Stimulated activated CD4-positive, alpha-beta T cell treated with anti-CD3 and anti-CD28 coated beads, Interleukin-2, amount 100 ng/mL, for 24 hours (primary cell): Measurements from ENCODE around the gene SCN1A.
"Not testable (repeated sequence)": the region's sequence is repeated elsewhere in the genome, so short reads cannot be mapped to it uniquely, and the experiment has no call there.

Experiments
- DNase-seq, 2 donors: peaks; one replicate each; pipeline ENCODE4 v3.0.0-alpha.2; 2020

SCN1A gene

DNA sequence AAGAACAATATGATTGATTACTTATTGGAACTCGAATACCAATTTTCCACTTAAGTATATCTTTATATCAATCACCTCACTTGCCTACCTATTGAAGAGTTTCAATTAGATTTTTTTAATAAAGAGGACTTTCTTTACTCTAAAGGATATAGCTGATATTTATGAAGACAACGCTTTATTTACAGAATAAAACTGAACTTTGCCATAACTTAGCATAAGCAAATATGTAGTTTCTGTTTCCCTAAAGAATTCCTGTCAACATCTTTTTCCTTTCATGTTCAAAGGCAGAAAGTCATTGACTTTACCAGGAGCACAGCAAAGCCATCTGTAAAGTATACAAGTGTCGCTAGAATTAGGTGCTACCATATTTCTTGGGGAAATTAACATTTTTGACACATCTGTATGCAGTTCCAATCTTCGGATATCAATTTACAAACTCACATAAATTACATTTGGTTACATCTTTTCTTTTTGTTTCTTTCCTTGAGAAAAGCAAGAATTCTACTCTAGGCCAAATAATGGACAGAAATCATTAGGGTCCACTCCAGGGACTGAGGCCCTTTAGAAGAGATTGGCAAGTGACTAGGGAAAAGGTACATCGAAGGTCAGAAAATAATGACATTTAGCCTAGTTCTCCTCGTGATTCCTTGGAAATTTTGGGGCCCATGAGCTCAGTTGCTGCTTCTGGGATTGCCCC lies 7.5 kb upstream of the SCN1A start:
- DNase-seq: no peak

DNA sequence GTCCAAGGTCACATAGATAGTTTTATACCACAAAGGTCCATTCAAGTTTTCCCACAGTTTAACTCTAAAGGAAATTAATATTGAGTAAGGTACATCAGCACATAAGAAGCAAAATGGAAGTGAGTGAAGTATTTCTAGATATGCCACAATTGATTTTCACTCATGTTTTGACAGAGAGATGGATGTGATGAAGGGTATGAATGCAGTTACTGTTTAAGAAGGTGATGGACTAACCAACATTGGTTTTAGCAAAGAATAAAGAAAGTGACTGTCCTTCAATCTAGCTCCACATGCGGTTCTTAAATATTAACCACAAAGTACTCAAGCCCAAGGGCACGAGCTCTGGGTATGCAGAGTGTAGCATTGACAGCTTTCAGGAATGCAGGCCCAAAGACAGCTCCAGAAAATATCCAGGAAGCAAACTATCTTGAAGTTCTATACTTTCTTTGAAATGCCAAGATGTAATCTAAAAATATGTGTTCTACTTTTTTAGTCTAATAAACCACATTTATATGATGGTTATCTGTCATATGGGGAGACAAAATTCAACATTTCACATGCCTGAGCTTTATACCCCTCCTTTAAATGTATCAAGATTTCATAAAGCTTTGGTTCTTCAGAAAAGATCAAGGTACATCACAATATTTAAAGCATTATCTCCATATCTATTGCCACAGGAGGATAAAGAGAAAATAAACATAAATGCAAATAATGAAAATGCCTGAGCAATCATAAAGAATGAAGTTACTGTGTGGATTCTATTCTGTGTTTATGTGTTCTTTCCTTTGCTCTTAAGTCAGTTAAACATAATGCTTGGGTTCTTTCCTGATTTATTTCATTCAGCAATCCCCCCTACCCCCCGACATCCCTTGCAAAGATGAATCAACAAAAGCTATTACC lies 6.7 kb upstream of the SCN1A start:
- DNase-seq: no peak

DNA sequence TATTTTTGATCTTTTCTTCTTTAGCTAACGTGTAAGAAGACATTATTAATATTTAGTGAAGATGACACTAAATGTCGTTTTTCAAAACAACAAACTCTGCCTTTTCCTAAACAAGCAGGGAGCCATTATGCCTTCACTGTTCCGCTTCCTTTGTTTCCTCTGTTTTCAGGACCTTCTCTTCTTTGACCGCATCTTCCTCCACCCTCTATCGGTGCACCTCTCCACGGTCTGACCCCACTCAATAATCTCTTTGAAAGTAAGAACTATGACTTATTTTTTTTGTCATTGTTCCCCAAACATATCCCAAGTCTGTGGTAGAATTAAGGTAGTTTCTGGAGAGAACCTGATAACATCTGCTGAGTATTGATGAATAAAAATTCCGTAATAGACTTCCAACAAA lies 5.8 kb upstream of the SCN1A start:
- no peak for DNase-seq

DNA sequence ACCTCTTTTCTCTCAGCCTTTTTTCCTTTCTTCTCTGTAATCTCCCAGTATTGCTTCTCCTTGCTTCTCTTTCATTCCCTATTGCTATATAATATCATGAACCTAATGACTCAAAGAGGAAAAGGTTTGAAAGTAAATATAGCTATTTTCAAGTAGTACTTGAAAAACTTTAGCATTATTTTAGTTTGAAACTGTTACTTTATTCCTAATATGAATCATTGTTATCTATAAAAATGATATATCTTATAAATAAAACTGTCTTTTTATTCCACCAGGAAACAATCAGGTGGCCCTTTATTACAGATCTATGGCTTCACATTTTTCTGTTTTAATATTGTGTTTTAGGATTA lies 311 bp upstream of the SCN1A start:
- no peak for DNase-seq

DNA sequence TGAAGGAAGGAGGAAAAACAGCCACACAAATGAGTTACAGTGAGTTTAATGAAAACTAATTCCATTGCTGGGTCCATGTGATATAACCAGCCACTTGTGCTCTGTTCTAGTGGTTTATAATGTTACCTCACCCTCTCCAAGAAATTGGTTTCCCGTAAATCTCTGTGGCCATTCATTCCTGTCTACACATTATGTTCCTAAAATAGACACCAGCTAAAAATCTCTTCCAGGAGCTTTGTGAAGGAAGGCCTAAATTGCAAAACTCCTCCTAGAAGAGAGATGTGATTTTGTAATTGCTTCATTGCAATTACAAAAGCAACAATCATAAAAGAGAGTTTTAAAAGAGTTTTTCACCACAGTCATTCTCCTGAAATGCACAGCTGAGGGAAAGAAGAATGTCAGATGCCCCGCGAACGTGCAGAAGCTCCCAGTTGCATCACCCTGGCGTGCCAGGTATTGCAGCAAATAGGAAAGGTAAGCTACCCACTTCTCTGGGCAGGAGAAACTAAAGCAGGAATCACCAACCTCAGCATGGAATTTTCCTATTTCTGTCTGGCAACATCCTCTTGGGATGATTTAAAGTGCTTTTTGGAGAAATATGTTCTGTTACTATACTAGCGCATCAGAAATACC lies 1.7 kb downstream of the SCN1A start:
- no peak for DNase-seq

DNA sequence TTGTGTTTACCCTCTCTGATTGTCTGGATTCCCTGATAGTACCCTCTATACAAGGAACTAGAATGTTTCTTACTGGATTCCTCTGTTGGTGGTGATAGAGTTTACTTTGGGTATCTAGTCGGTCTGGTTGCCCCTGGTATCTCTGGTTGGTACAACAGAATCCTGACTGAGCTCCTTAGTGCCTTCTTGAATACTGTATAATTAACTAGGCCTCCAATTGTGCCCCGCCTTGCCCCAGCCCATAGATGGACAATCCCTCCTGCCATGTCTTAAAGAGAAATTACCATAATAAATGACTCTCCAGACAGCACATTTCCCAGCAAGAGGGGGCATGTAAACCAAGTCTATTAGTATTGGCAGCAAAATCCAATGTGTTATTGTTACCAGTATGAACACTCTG lies 2.3 kb downstream of the SCN1A start:
- no peak for DNase-seq

DNA sequence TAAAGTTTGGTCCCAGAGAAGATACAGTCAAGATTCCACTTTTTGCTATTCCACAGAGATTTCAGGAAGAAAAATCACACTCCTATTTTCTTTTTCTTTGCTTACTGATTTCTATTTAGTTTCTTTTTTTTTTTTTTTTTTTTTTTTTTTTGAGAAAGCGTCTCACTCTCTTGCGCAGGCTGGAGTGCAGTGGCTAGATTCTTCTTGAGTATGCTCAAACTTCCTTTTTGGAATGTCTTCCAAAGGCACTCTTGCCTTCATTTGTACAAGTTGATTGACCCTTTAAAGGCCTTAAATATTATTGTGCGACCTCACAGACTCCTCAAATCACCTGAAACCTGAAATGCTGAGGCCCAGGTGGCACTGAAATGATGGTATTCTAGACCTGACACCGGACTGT lies 9.6 kb downstream of the SCN1A start:
- DNase-seq: no peak

DNA sequence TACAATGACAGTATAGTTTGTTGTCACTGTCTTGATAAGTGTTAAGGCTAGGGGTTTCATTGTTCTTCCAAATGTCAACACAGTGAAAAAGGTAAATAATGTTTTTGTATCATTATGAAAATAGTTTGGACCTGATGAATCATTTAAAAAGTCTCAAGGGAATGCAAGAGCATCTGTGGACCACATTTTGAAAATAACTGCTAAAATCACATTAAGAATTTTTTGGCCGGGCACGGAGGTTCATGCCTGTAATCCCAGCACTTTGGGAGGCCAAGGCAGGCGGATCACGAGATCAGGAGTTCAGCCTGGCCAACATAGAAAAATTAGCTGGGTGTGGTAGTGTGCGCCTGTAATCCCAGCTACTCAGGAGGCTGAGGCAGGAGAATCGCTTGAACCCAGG lies 10.3 kb downstream of the SCN1A start:
- DNase-seq: no peak

DNA sequence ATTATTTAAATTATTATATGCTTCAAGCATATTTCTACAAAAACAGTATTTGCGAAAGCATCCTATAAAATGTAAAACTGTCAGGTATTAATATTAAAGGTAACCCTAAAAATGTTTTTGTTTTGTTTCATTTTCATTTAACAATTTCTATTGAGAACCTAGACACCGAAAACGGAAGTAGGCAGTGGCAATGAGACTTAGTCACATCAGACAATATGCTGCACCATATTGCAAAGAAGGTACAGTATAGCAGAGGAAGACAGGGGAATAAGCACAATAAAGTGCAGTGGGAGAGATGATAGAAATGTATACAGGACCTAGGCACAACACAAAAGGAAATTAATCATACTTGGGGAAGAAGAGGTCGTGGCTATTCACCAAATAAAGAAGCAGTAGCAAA lies 12.2 kb downstream of the SCN1A start:
- DNase-seq: no peak

DNA sequence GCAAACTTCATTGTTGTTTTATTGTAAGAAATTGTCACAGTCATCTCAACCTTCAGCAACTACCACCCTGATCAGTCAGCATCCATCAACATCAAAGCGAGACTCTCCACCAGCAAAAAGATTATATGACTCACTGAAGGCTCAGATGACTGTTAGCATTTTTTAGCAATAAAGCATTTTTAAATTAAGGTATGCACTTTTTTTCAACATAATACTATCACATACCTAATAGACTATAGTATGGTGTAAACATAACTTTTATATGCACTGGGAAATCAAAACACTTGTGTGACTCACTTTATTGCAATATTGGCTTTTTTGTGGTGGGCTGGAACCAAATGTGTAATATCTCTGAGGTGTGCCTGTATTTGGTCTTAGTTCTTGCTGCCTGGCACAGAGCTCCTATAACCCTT lies 15.6 kb downstream of the SCN1A start:
- DNase-seq: no peak

DNA sequence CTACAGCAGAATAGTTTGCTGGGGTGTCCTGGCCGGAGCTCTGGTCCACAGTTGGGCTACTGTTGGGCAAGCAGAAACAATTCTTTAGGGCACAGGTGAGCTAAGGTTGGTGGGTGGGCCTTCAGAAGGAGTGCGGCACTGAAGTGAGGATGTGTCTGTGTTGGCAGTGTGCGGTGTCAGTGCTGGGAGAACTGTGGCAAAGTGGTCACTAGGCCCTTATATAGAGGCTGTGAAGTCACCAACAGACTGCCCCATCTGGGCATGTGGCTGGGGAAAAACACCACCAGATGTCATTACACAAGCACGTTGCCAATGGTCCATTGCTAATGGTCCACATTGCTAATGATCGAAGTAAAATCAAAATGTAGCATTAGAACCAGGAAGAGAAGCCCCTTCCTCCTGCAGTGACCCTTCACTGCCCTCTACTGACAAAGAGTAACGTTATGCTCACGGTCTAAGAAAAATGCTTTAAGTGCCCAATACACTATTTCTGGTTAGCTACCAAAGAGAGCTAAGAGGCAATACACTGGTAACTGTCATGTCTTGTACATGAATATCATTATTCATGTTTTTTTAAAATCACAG lies 21.3 kb downstream of the SCN1A start:
- no peak for DNase-seq

DNA sequence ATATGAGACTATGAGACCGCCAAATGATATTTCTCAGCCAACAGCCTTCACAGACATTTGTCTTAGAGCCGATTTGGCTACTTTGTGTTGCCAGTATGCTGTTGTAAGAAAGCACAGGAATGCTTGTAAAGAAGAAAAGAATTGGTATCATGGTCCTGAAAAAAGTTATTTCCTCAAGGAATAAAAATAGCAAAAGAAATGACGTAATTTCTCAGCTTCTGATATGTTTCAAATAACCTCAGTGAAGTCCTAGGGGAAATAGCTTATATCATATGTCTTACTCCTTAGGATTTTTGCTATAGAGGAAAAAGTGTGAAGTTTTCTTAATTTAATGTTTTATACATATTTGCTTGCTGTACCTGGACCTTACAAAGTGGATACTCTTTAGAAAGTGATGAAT lies 23.0 kb downstream of the SCN1A start:
- no peak for DNase-seq

DNA sequence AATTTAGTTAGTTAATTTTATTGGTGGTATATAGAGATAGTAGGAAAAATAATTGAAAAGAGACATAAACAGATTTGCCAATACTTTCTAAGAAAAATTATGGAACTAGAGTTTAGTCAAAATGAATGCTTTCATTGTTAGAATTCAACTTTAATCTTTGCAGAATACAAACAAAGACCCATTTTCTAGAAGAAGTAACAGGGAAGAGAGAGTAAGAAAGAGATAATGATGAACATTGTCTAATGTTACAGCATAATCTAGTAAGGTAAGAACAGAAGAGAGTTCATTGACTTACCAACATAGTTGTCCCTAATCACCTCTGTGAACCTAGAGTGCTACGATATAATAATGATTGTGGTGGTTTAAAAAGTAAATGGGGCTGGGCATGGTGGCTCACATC lies 23.7 kb downstream of the SCN1A start:
- no peak for DNase-seq

DNA sequence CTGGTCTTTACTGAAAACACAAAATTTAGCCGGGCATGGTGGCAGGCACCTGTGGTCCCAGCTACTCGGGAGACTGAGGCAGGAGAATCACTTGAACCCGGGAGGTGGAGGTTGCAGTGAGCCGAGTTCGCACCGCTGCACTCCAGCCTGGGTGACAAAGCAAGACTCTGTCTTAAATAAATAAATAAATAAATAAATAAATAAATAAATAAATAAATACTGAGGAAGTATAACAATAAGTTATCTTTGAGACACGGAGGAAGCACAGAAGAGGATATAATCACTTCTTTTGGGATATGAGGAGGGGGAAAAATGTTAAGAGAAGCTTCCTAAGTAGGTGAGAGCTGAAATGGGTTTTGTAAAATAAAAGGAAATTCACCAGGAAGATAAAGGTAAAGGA lies 24.5 kb downstream of the SCN1A start:
- DNase-seq: not testable (repeated sequence)

DNA sequence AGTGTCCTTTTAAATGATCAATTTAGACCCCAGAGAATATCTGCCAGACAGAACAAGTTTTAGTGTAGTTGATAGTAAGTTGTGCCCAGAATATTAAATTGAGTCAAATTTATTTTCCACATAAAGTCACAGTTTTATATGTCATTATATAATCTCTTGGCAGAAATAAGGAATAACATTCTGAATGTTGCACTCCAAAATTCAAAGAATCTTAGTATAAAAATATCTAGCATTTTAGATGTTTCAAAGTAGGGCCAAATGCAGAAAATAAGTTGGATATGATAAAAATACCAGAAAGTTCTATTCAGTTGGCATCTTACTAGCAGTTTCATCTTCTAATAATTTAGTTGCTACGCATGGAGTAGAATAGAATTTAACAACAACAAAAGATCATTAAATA lies 33.5 kb downstream of the SCN1A start:
- no peak for DNase-seq

DNA sequence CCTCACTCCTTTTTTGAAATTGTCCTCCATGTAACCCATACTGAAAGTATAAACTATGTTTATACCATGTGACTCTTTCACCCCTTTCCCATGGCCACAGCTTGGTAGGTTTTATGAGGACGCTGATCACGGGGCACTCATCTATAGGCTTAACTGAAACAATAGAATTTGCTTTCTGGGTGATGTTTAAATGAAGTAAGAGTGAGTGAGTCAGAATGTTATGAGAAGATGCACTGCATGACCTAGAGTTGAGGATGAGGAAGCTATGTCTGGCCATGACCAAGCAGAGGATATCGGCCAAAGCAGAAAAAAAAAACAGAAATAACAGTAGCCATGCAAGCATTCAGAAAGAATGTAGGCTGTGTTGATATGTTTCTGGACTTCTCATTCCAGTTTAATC lies 34.9 kb downstream of the SCN1A start:
- DNase-seq: no peak

DNA sequence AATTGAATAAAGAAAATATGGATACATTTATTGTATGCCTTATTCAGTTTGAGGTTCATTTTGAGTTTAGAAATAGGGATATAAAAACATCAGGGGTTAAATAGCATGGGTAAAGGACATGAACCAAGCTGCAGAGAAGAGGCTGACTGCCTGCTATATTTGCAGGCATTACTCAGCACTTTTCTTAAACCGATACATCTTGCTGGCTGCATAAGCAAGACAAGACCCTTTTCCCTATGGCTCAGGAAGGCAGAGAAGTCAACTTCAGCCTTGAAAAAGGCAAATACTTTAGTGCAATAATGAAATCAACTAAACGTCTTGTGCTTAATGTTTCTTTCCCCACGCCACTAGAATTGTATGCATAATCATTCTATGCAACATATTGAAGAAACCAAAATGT lies 36.4 kb downstream of the SCN1A start:
- DNase-seq: no peak

DNA sequence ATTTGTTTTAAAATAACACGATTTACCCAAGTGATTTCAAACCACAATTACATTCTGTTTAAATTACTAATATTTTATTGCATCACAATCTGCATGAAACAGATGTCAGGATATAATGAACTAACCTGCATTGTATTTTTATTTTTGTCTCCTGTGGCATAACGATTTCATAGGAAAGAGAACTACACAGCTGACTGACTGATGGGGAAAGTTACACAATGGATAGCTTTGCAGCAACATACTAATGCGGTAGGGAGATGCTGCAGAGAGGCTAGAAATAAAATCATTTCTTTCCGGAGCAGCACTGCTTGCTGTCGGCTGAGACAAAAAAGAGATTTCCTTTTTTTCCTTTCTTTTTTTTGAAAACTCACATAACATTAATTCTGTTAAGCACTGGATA lies 36.9 kb downstream of the SCN1A start:
- no peak for DNase-seq

DNA sequence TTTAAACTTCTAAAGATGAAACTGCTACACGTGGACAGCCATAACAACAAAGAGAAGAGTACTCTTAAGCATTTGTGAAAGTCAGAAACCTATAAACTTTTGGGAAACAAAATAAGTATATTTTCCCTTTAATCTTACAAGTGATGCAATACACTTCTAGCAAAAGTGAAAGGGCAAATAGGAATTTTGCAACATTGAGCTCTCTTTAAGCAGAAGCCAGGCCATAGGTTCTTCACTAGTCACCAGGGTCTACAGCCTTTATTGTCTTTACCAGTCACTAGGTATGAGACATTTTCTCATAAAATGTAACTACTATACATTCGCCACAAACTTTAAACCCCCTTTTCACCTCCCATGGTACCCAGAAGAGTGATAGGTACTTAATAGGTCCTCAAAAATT lies 37.5 kb downstream of the SCN1A start:
- DNase-seq: no peak

DNA sequence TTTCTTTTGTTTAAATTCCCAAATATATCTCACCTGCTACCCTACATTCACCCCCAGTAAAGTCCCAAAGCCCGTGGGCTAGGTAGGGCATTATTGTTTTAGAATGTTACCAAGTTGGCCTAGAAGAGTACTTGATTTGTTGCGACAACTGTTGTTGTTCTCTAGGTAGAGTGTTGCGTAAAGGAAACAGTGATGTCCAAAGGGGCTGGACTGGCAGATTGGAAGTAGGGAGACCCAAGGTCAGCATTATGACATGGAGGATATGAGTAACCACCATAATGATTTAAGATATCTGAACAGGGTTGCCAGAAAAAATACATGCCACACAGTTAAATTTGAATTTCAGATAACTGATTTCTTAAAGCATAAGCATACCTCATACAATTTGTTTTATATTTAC lies 39.2 kb downstream of the SCN1A start:
- DNase-seq: no peak

DNA sequence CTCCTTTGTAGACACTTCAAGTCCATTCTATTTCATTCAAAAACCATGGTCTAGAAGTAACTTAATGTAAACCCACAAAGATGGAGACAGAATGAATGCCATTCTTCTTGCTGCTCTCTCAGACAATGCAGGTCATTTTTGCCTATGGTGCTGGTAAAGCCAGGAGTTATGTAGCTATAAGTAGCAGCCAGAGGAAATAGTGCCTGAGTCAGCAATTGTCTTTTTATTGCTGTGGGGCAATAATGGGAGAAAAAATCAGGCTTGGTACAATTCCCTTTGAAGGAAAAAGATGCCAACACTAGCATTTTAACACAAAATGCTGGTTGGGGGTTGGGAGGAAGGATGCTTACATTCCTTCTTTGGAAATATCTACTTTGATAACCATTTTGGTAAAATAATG lies 43.5 kb downstream of the SCN1A start:
- DNase-seq: no peak

DNA sequence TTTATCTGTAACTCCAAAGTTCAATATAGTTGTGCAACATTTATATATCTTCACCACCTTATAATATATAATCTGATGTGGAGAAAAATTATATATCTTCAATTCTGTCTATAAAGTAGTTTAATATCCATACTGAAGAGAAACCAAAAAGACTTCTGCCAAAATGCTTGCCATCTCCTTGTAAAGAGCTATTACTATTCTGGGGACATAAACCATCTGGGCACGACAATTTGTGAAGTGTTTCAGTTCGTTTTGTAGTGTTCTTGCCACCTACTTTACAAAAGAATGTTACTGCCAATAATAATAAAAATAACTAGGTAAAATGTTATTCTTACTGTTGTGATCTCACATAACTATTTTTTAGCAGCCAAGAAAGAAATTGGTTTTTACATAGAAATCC lies 45.1 kb downstream of the SCN1A start:
- no peak for DNase-seq

DNA sequence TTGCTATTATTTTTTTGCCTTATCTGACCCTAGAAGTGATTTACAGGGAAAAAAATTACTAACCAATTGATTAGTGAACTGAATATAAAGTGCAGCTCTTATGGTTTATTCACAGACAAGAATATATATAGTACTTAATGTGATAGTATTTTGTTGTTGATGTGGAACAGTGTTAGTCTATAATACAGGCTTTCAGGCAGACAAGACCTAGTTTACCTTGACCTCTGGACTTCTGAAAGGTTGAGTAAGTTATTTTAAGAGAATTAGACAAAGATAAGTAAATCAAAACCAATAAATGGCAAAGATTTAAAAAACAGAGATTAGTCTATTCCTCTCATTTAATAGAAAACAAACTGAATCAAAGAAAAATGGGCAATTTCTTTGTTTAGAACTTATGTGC lies 46.0 kb downstream of the SCN1A start:
- no peak for DNase-seq

DNA sequence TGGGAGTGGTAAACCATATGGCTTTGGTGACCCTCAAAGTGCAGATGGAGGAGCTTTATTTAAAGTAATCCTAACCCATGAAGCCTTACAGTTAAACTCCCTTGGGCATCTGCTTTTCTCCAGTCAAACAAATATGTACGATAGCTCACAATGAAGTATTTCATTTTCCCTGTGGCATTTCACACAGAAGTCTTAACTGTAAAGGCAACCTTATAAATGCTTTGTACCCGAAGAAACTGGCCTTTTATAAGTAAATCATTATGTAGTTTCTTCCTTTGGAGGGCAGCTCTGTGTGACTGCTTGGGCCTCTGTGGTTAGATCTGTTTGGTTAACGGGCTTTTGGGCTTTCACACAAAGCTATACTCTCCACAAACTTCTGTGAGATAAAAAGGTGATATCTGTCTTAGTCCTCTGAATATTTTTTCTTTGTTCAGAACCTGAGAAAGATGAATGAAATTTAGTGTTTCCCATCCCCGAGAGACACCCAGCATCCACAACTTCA lies 46.6 kb downstream of the SCN1A start:
- DNase-seq: no peak
